ENCODE data around the gene RNF25. TPM values are rescaled to one million over a fixed set of nuclear protein-coding genes. Genes with fewer than 3 reads are reported as not detected.
A peak's percentile ranks its signal among the peaks of the same experiment; 100 is the strongest.
"Not testable (repeated sequence)": the region's sequence is repeated elsewhere in the genome, so short reads cannot be mapped to it uniquely, and the experiment has no call there.

Gene RNF25
- total RNA-seq, 2 experiments from 2014 or later: 14.7 to 17.0 TPM

- peak; percentile 50 for DNase-seq
- TF ChIP-seq CTCF (IDR thresholded peaks at IDR 0.05): peak; percentile 47
- H3K27ac Mint-ChIP-seq; H3K4me3 Mint-ChIP-seq; H3K27me3 Mint-ChIP-seq; H3K9me3 Mint-ChIP-seq; H3K36me3 Mint-ChIP-seq (ENCODE audit: low read depth); intact Hi-C loops (cut with micrococcal nuclease); H3K4me1 Mint-ChIP-seq (ENCODE audit: low read depth): not testable (repeated sequence)
- CTCF ChIA-PET: interaction anchor here (0.7 to 2.2 kb wide), 16 partner anchors 10 to 160 kb away, joined by 3 to 19 read pairs (median 5); partner anchors contain the start of genes BCS1L, RNF25, STK36 and TTLL4
- ATAC-seq: peak; percentile 85
- POLR2A ChIA-PET: interaction anchor here (1.2 kb wide), 1 partner anchor 53 kb away, joined by 3 read pairs; no protein-coding TSS in a partner anchor
Observed at GRCh38 chr2:218687400-218688060, 15.7 kb upstream of the RNF25 start.

GRCh38 chr2:218680061-218680460, 8.3 kb upstream of the RNF25 start:
- Mint-ChIP-seq H3K27ac (no peak overlapping the region), H3K27me3 (no peaks in the 10 kb centered on the region), H3K4me3 (no peak overlapping the region), H3K36me3 (ENCODE audit: low read depth) (no peaks in the 10 kb centered on the region), H3K4me1 (ENCODE audit: low read depth) (no peaks in the 10 kb centered on the region), H3K9me3 (no peaks in the 10 kb centered on the region)
- CTCF ChIA-PET: interaction anchor here (1.5 kb wide), 1 partner anchor 30 kb away, joined by 4 read pairs; the partner anchor contains the start of gene TTLL4
- no peak for TF ChIP-seq CTCF (IDR thresholded peaks at IDR 0.05)
- DNase-seq (no peak), ATAC-seq (no peak)
- POLR2A ChIA-PET: interaction anchor here (0.5 to 0.8 kb wide), 2 partner anchors 12 to 279 kb away, joined by 3 read pairs; partner anchors contain the start of gene CDK5R2
- intact Hi-C loops (cut with micrococcal nuclease): no loop called here

GRCh38 chr2:218679119-218679518, 7.3 kb upstream of the RNF25 start:
- Mint-ChIP-seq H3K9me3 (no peaks in the 10 kb centered on the region), H3K27me3 (no peaks in the 10 kb centered on the region), H3K36me3 (ENCODE audit: low read depth) (no peaks in the 10 kb centered on the region), H3K27ac (no peak overlapping the region), H3K4me3 (no peak overlapping the region), H3K4me1 (ENCODE audit: low read depth) (no peaks in the 10 kb centered on the region)
- DNase-seq (no peak), ATAC-seq (no peak)
- TF ChIP-seq CTCF (IDR thresholded peaks at IDR 0.05): no peak
- CTCF ChIA-PET: interaction anchor here (1.5 to 4.2 kb wide), 2 partner anchors 8 to 31 kb away, joined by 4 to 15 read pairs; partner anchors contain the start of gene TTLL4
- intact Hi-C loops (cut with micrococcal nuclease): no loop called here
- POLR2A ChIA-PET: interaction anchor here (0.8 kb wide), 1 partner anchor 12 kb away, joined by 3 read pairs; no protein-coding TSS in a partner anchor

- TF ChIP-seq CTCF (IDR thresholded peaks at IDR 0.05): no peak
- peaks cover 16% of the 10 kb centered on the region for H3K4me1 Mint-ChIP-seq (ENCODE audit: low read depth)
Observed at GRCh38 chr2:218671097-218671653, 627 bp downstream of the RNF25 start.

GRCh38 chr2:218664653-218665052, 7.1 kb downstream of the RNF25 start:
- POLR2A ChIA-PET: no interaction called here
- CTCF ChIA-PET: no interaction called here
- peaks cover 16% of the 10 kb centered on the region for H3K4me1 Mint-ChIP-seq (ENCODE audit: low read depth)
- DNase-seq (no peak), ATAC-seq (no peak)
- no peaks in the 10 kb centered on the region for H3K9me3 Mint-ChIP-seq
- no peaks in the 10 kb centered on the region for H3K27me3 Mint-ChIP-seq
- no peak for TF ChIP-seq CTCF (IDR thresholded peaks at IDR 0.05)
- H3K27ac Mint-ChIP-seq: no peak overlapping the region
- peaks cover 50% of the 10 kb centered on the region for H3K36me3 Mint-ChIP-seq (ENCODE audit: low read depth)
- H3K4me3 Mint-ChIP-seq: no peak overlapping the region
- intact Hi-C loops (cut with micrococcal nuclease): no loop called here

More at GRCh38 chr2:218671097-218671653, 627 bp downstream of the RNF25 start:
- intact Hi-C loops (cut with micrococcal nuclease): no loop called here
- POLR2A ChIA-PET: interaction anchor here (0.9 to 4.4 kb wide), 5 partner anchors 11 to 172 kb away, joined by 3 to 61 read pairs (median 3); partner anchors contain the start of genes BCS1L, TTLL4 and ZNF142
- ATAC-seq (no peak), DNase-seq (no peak)
- Mint-ChIP-seq H3K27me3 (no peaks in the 10 kb centered on the region), H3K27ac (peak overlapping the region; percentile 96), H3K36me3 (ENCODE audit: low read depth) (peaks cover 11% of the 10 kb centered on the region), H3K4me3 (peak overlapping the region; percentile 96), H3K9me3 (no peaks in the 10 kb centered on the region)
- CTCF ChIA-PET: interaction anchor here (1.1 to 4.0 kb wide), 7 partner anchors 8 to 227 kb away, joined by 3 to 30 read pairs (median 6); partner anchors contain the start of genes BCS1L, TTLL4 and ZNF142

Data from activated CD8-positive, alpha-beta T cell treated with anti-CD3 and anti-CD28 coated beads for 36 hours (primary cell).